ENCODE measurements around the gene PSMD2.
"Not testable (repeated sequence)": the region's sequence is repeated elsewhere in the genome, so short reads cannot be mapped to it uniquely, and the experiment has no call there.

PSMD2 gene

DNA sequence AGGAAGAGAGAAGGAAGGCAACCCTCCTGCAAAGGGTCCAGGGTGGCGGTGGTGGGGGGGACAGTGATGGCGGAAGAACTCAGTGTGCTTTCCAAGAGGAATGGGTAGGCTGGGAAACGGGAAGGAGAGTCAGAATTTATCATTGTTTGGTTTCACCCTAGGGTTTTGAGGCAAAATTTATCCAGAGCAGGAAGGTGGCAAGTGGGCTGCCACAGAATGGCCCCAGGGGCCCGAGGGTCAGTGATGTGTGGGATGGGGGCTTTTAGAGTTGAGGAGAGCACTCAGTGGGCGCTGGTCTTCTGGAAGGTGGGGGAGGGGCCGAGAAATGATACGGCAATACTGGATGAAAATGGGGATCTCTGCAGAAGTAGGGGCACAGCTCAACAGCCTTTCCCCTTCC lies 38.9 kb downstream of the PSMD2 start:
- H3K4me3 ChIP-seq (ENCODE audit: insufficient read depth, low read depth, low read length), result no peak overlapping the region
- peaks cover 16% of the 10 kb centered on the region for H3K36me3 ChIP-seq (ENCODE audit: control insufficient read depth, insufficient read depth, low read length)
- H3K9me3 ChIP-seq (ENCODE audit: control insufficient read depth, low read length), result no peaks in the 10 kb centered on the region
- no peaks in the 10 kb centered on the region for H3K27me3 ChIP-seq (ENCODE audit: control insufficient read depth, insufficient read depth, low read length, poor library complexity, severe bottlenecking)
- peak overlapping the region; percentile 64 for H3K27ac ChIP-seq (ENCODE audit: insufficient read depth, low read depth, low read length, poor library complexity, severe bottlenecking)
- peaks cover 27% of the 10 kb centered on the region for H3K4me1 ChIP-seq (ENCODE audit: control insufficient read depth, insufficient read depth, low read length)
- WGBS, 2 experiments, result 80 to 84% methylated on average over 7 of the region's 7 CpGs

DNA sequence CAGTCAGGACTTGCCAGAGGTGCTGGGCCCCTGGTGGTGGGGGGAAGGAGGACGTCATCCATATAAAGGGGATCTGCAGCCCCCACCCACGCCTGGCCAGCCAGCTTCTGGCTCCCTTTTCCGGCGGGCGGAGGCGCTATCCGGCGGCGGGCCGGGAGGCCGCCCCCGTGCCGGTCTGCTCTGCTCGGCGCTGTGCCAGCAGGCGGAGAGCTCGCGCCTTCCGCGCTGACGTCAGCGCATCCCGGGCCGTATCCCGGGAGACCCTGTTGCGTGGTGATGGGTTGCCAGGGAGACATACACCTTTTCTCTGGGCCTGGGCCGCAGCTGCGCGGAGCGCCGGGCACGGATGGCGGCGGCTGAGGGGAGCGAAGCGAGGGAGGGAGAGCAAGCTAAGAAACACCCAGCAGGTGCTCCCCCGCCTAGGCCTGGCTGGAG lies 39.5 kb downstream of the PSMD2 start:
- peak overlapping the region; percentile 64 for H3K27ac ChIP-seq (ENCODE audit: insufficient read depth, low read depth, low read length, poor library complexity, severe bottlenecking)
- H3K36me3 ChIP-seq (ENCODE audit: control insufficient read depth, insufficient read depth, low read length), result peaks cover 14% of the 10 kb centered on the region
- peaks cover 31% of the 10 kb centered on the region for H3K4me1 ChIP-seq (ENCODE audit: control insufficient read depth, insufficient read depth, low read length)
- WGBS, 2 experiments, result 28 to 37% methylated on average over 37 of the region's 37 CpGs
- H3K9me3 ChIP-seq (ENCODE audit: control insufficient read depth, low read length), result no peaks in the 10 kb centered on the region
- H3K27me3 ChIP-seq (ENCODE audit: control insufficient read depth, insufficient read depth, low read length, poor library complexity, severe bottlenecking), result no peaks in the 10 kb centered on the region
- peak overlapping the region; percentile 11 for H3K4me3 ChIP-seq (ENCODE audit: insufficient read depth, low read depth, low read length)

DNA sequence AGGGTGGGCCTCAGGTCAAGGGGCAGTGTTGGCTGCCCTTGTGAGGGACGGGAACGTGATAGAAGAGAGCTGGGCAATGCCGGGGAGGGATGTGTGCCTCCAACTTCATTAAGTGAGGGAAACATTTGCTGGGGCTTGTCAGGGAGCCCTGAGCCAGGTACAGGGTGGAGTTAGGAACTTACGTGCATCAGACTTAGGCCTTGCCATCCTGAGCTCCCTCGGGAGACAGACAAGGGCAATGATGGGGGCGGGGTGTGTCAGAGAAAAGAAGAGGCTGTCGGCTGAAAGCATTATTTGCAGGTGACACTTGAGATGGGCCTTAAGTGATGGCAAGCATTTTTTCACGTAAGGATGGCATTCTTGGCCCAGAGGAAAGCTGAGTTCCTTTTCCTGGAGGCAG lies 40.0 kb downstream of the PSMD2 start:
- peaks cover 11% of the 10 kb centered on the region for H3K36me3 ChIP-seq (ENCODE audit: control insufficient read depth, insufficient read depth, low read length)
- H3K27ac ChIP-seq (ENCODE audit: insufficient read depth, low read depth, low read length, poor library complexity, severe bottlenecking), result peak overlapping the region; percentile 64
- no peaks in the 10 kb centered on the region for H3K9me3 ChIP-seq (ENCODE audit: control insufficient read depth, low read length)
- 68 to 69% methylated on average over 8 of the region's 8 CpGs for WGBS, 2 experiments
- H3K27me3 ChIP-seq (ENCODE audit: control insufficient read depth, insufficient read depth, low read length, poor library complexity, severe bottlenecking), result no peaks in the 10 kb centered on the region
- peaks cover 33% of the 10 kb centered on the region for H3K4me1 ChIP-seq (ENCODE audit: control insufficient read depth, insufficient read depth, low read length)
- H3K4me3 ChIP-seq (ENCODE audit: insufficient read depth, low read depth, low read length), result peak overlapping the region; percentile 11

DNA sequence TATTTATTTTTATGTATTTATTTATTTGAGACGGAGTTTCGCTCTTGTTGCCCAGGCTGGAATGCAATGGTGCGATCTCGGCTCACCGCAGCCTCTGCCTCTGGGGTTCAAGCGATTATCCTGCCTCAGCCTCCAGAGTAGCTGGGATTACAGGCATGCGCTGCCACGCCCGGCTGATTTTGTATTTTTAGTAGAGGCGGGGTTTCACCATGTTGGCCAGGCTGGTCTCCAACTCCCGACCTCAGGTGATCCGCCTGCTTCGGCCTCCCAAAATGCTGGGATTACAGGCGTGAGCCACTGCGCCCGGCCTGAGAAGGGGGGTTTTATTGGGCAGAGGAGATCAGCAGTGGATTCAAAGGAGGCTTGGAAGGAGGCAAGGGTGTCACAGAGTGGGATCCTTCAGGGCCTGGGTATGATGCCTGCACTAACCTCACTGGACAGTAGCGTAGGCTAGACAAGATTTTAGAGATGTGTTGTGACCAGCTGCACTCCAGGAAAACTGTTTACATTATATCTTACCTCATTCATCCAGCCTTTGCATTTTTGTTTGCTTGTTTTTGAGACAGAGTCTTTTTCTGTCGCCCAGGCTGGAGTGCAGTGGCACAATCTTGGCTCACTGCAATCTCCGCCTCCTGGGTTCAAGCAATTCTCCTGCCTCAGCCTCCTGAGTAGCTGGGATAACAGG lies 40.6 kb downstream of the PSMD2 start:
- peaks cover 33% of the 10 kb centered on the region for H3K4me1 ChIP-seq (ENCODE audit: control insufficient read depth, insufficient read depth, low read length)
- not testable (repeated sequence) for H3K4me3 ChIP-seq (ENCODE audit: insufficient read depth, low read depth, low read length); H3K9me3 ChIP-seq (ENCODE audit: control insufficient read depth, low read length); H3K27me3 ChIP-seq (ENCODE audit: control insufficient read depth, insufficient read depth, low read length, poor library complexity, severe bottlenecking); H3K36me3 ChIP-seq (ENCODE audit: control insufficient read depth, insufficient read depth, low read length); H3K27ac ChIP-seq (ENCODE audit: insufficient read depth, low read depth, low read length, poor library complexity, severe bottlenecking)
- 93 to 94% methylated on average over 19 of the region's 19 CpGs for WGBS, 2 experiments

DNA sequence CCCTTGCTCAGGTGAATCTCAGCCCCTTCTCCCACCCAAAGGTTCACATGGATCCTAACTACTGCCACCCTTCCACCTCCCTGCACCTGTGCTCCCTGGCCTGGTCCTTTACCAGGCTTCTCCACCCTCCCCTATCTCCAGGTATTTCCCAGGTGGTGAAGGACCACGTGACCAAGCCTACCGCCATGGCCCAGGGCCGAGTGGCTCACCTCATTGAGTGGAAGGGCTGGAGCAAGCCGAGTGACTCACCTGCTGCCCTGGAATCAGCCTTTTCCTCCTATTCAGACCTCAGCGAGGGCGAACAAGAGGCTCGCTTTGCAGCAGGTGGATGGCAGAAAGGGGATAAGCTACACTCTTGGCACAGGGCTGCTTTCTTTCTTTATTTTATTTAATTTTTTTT lies 42.9 kb downstream of the PSMD2 start:
- Histone ChIP-seq H3K4me3 (ENCODE audit: insufficient read depth, low read depth, low read length) (no peak overlapping the region), H3K9me3 (ENCODE audit: control insufficient read depth, low read length) (no peaks in the 10 kb centered on the region), H3K27me3 (ENCODE audit: control insufficient read depth, insufficient read depth, low read length, poor library complexity, severe bottlenecking) (no peaks in the 10 kb centered on the region), H3K4me1 (ENCODE audit: control insufficient read depth, insufficient read depth, low read length) (peaks cover 44% of the 10 kb centered on the region), H3K27ac (ENCODE audit: insufficient read depth, low read depth, low read length, poor library complexity, severe bottlenecking) (no peak overlapping the region), H3K36me3 (ENCODE audit: control insufficient read depth, insufficient read depth, low read length) (peaks cover 7% of the 10 kb centered on the region)
- WGBS, 2 experiments, result 93% methylated on average over 7 of the region's 7 CpGs

DNA sequence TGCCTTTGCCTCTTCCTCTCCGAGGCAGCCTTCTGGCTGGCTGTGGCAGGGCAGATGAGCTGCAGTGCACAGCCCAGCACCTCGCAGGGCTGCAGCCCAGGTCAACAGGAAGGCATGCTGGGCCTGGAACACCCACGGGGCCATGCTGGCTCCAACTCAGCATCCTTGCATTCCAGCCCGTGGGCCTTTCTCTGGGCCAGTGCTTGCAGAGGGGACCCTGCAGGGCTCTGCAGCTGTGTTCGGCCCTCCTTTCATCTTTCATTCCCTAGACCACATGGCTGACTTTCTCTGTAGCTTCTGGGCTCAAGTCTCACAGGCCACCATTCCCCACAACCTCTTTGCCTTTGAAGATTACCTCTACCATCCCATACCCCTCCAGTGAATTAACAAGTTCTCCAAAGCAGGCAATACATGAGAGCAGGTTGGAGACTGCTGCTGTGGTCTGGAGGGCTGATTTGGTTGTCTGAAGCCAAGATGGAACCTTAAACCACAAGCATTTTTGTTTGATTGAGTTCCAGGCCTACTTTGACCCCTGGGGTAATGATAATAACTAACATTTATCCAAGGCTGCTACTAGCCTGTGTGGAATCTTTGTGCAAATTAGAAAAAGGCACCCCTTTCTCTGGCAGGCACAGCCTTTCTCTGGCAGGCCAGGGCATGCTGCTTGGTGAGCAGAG lies 44.3 kb downstream of the PSMD2 start:
- H3K27ac ChIP-seq (ENCODE audit: insufficient read depth, low read depth, low read length, poor library complexity, severe bottlenecking), result no peak overlapping the region
- peaks cover 32% of the 10 kb centered on the region for H3K4me1 ChIP-seq (ENCODE audit: control insufficient read depth, insufficient read depth, low read length)
- peaks cover 7% of the 10 kb centered on the region for H3K36me3 ChIP-seq (ENCODE audit: control insufficient read depth, insufficient read depth, low read length)
- no peaks in the 10 kb centered on the region for H3K9me3 ChIP-seq (ENCODE audit: control insufficient read depth, low read length)
- no peak overlapping the region for H3K4me3 ChIP-seq (ENCODE audit: insufficient read depth, low read depth, low read length)
- H3K27me3 ChIP-seq (ENCODE audit: control insufficient read depth, insufficient read depth, low read length, poor library complexity, severe bottlenecking), result no peaks in the 10 kb centered on the region
- WGBS, 2 experiments, result 68% methylated on average over 5 of the region's 5 CpGs

DNA sequence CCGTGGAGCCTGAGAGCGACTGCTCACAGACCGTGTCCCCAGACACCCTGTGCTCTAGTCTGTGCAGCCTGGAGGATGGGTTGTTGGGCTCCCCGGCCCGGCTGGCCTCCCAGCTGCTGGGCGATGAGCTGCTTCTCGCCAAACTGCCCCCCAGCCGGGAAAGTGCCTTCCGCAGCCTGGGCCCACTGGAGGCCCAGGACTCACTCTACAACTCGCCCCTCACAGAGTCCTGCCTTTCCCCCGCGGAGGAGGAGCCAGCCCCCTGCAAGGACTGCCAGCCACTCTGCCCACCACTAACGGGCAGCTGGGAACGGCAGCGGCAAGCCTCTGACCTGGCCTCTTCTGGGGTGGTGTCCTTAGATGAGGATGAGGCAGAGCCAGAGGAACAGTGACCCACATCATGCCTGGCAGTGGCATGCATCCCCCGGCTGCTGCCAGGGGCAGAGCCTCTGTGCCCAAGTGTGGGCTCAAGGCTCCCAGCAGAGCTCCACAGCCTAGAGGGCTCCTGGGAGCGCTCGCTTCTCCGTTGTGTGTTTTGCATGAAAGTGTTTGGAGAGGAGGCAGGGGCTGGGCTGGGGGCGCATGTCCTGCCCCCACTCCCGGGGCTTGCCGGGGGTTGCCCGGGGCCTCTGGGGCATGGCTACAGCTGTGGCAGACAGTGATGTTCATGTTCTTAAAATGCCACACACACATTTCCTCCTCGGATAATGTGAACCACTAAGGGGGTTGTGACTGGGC lies 45.7 kb downstream of the PSMD2 start:
- Histone ChIP-seq H3K27ac (ENCODE audit: insufficient read depth, low read depth, low read length, poor library complexity, severe bottlenecking) (no peak overlapping the region), H3K4me1 (ENCODE audit: control insufficient read depth, insufficient read depth, low read length) (peaks cover 23% of the 10 kb centered on the region), H3K27me3 (ENCODE audit: control insufficient read depth, insufficient read depth, low read length, poor library complexity, severe bottlenecking) (no peaks in the 10 kb centered on the region), H3K4me3 (ENCODE audit: insufficient read depth, low read depth, low read length) (no peak overlapping the region), H3K36me3 (ENCODE audit: control insufficient read depth, insufficient read depth, low read length) (peaks cover 7% of the 10 kb centered on the region), H3K9me3 (ENCODE audit: control insufficient read depth, low read length) (no peaks in the 10 kb centered on the region)
- WGBS, 2 experiments, result 83% methylated on average over 23 of the region's 24 CpGs

DNA sequence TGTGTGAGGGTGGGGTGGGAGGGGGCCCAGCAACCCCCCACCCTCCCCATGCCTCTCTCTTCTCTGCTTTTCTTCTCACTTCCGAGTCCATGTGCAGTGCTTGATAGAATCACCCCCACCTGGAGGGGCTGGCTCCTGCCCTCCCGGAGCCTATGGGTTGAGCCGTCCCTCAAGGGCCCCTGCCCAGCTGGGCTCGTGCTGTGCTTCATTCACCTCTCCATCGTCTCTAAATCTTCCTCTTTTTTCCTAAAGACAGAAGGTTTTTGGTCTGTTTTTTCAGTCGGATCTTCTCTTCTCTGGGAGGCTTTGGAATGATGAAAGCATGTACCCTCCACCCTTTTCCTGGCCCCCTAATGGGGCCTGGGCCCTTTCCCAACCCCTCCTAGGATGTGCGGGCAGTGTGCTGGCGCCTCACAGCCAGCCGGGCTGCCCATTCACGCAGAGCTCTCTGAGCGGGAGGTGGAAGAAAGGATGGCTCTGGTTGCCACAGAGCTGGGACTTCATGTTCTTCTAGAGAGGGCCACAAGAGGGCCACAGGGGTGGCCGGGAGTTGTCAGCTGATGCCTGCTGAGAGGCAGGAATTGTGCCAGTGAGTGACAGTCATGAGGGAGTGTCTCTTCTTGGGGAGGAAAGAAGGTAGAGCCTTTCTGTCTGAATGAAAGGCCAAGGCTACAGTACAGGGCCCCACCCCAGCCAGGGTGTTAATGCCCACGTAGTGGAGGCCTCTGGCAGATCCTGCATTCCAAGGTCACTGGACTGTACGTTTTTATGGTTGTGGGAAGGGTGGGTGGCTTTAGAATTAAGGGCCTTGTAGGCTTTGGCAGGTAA lies 46.5 kb downstream of the PSMD2 start:
- 21 to 24% methylated on average over 14 of the region's 14 CpGs for WGBS, 2 experiments
- Histone ChIP-seq H3K4me1 (ENCODE audit: control insufficient read depth, insufficient read depth, low read length) (peaks cover 23% of the 10 kb centered on the region), H3K27me3 (ENCODE audit: control insufficient read depth, insufficient read depth, low read length, poor library complexity, severe bottlenecking) (no peaks in the 10 kb centered on the region), H3K4me3 (ENCODE audit: insufficient read depth, low read depth, low read length) (no peak overlapping the region), H3K9me3 (ENCODE audit: control insufficient read depth, low read length) (no peaks in the 10 kb centered on the region), H3K36me3 (ENCODE audit: control insufficient read depth, insufficient read depth, low read length) (peaks cover 9% of the 10 kb centered on the region), H3K27ac (ENCODE audit: insufficient read depth, low read depth, low read length, poor library complexity, severe bottlenecking) (peak overlapping the region; percentile 38)

DNA sequence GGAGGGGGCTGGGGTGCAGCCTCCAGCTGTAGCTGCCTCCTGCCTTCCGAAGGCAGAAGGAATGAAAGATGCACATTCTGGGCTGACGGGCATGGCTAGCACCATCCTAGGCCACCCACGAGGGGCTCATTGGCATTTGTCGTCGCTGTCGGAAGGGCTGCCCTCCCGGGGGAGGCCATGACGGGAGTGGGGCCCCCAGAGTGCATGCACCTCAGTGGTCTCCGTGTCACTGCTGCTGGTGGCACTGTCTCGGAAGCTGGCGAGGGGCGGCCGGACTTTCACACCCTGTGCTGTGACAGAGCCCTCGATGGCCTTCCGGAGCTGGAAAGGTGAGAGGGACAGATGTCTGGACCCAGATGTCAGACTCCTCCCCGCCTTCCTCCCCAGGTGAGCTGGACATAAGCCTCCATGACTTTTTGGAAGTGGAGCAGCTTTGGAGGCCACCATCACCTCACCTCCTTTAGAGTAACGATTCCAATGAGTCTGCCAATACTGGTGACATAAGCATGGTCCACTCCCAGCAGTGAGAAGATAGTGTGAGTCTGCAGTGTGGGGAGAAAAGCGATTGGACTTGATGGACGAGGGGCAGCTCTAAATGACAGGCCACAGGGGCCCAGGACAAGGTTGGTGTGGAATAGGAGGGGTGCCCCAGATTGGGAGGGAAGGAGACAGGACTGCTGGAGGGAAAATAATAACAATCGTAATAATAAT lies 47.6 kb downstream of the PSMD2 start:
- peaks cover 13% of the 10 kb centered on the region for H3K36me3 ChIP-seq (ENCODE audit: control insufficient read depth, insufficient read depth, low read length)
- no peaks in the 10 kb centered on the region for H3K27me3 ChIP-seq (ENCODE audit: control insufficient read depth, insufficient read depth, low read length, poor library complexity, severe bottlenecking)
- no peaks in the 10 kb centered on the region for H3K9me3 ChIP-seq (ENCODE audit: control insufficient read depth, low read length)
- H3K4me3 ChIP-seq (ENCODE audit: insufficient read depth, low read depth, low read length), result no peak overlapping the region
- no peak overlapping the region for H3K27ac ChIP-seq (ENCODE audit: insufficient read depth, low read depth, low read length, poor library complexity, severe bottlenecking)
- H3K4me1 ChIP-seq (ENCODE audit: control insufficient read depth, insufficient read depth, low read length), result peaks cover 31% of the 10 kb centered on the region
- 96% methylated on average over 20 of the region's 20 CpGs for WGBS, 2 experiments

Data from ectodermal cell (in vitro differentiated cells).